ENCODE measurements around the gene KIAA1217.

- no peak for TF ChIP-seq CTCF (IDR thresholded peaks at IDR 0.05; ENCODE audit: insufficient read depth, low read length, poor library complexity, severe bottlenecking)
- no peak for TF ChIP-seq EZH2phosphoT487 (conservative IDR thresholded peaks at IDR 0.05; ENCODE audit: low read length)
These were observed 174.2 kb downstream of the KIAA1217 start for GRCh38 chr10:24382979-24383663.
